Skeletal muscle cell (primary cell): ENCODE data around the gene CARD10.
"Not testable (repeated sequence)": the region's sequence is repeated elsewhere in the genome, so short reads cannot be mapped to it uniquely, and the experiment has no call there.

ENCODE experiments used
- DNase-seq: peaks from one replicate; pipeline ENCODE4 v3.0.0-alpha.2; 2010; ENCODE audit warnings: low read depth
- H3K4me3 ChIP-seq: 2 replicates; pipeline ENCODE4 v1.5.1; 2011; ENCODE audit warnings: low read depth, mild to moderate bottlenecking, control low read depth, low read length, moderate library complexity

CARD10 gene

GRCh38 chr22:37476389-37477329 is 42.6 kb downstream of the CARD10 start:
- no peak for DNase-seq

GRCh38 chr22:37474447-37475090 is 44.6 kb downstream of the CARD10 start:
- no peak overlapping the region for H3K4me3 ChIP-seq
- no peak for DNase-seq

More at GRCh38 chr22:37476389-37477329, 42.6 kb downstream of the CARD10 start:
- no peak overlapping the region for H3K4me3 ChIP-seq

- DNase-seq: no peak
- H3K4me3 ChIP-seq: no peak overlapping the region
These were observed 45.7 kb downstream of the CARD10 start for GRCh38 chr22:37473437-37473946.

GRCh38 chr22:37472418-37473006 is 46.7 kb downstream of the CARD10 start:
- DNase-seq: no peak
- H3K4me3 ChIP-seq: no peak overlapping the region

GRCh38 chr22:37471727-37472417 is 47.3 kb downstream of the CARD10 start:
- DNase-seq: no peak
- H3K4me3 ChIP-seq: no peak overlapping the region

GRCh38 chr22:37470087-37470445 is 49.1 kb downstream of the CARD10 start:
- no peak overlapping the region for H3K4me3 ChIP-seq
- no peak for DNase-seq

GRCh38 chr22:37469416-37470086 is 49.7 kb downstream of the CARD10 start:
- no peak for DNase-seq
- no peak overlapping the region for H3K4me3 ChIP-seq

GRCh38 chr22:37468201-37468695 is 51.0 kb downstream of the CARD10 start:
- H3K4me3 ChIP-seq, DNase-seq: not testable (repeated sequence)

GRCh38 chr22:37467391-37467955 is 51.7 kb downstream of the CARD10 start:
- no peak overlapping the region for H3K4me3 ChIP-seq
- DNase-seq: no peak

GRCh38 chr22:37464181-37464580 is 55.0 kb downstream of the CARD10 start:
- H3K4me3 ChIP-seq: no peak overlapping the region
- no peak for DNase-seq

GRCh38 chr22:37462983-37463382 is 56.2 kb downstream of the CARD10 start:
- H3K4me3 ChIP-seq: no peak overlapping the region
- DNase-seq: no peak

GRCh38 chr22:37462436-37462835 is 56.8 kb downstream of the CARD10 start:
- DNase-seq: no peak
- H3K4me3 ChIP-seq: no peak overlapping the region

GRCh38 chr22:37461961-37462360 is 57.3 kb downstream of the CARD10 start:
- DNase-seq: no peak
- H3K4me3 ChIP-seq: no peak overlapping the region

- no peak overlapping the region for H3K4me3 ChIP-seq
- DNase-seq: no peak
These were observed 58.5 kb downstream of the CARD10 start for GRCh38 chr22:37460684-37461083.

- no peak overlapping the region for H3K4me3 ChIP-seq
- no peak for DNase-seq
These were observed 60.0 kb downstream of the CARD10 start for GRCh38 chr22:37459206-37459605.

- no peak overlapping the region for H3K4me3 ChIP-seq
These were observed 61.9 kb downstream of the CARD10 start for GRCh38 chr22:37457093-37457893.

GRCh38 chr22:37456346-37456745 is 62.9 kb downstream of the CARD10 start:
- no peak overlapping the region for H3K4me3 ChIP-seq
- DNase-seq: no peak

More at GRCh38 chr22:37457093-37457893, 61.9 kb downstream of the CARD10 start:
- no peak for DNase-seq

- H3K4me3 ChIP-seq: no peak overlapping the region
- no peak for DNase-seq
These were observed 63.3 kb downstream of the CARD10 start for GRCh38 chr22:37455896-37456295.
